K562 (cell line): ENCODE data around the gene TEX14. TPM values are rescaled to one million over a fixed set of nuclear protein-coding genes. Genes with fewer than 3 reads are reported as not detected.

Experiments
- BCL6 ChIP-seq: fragments of 250-450 bp; sonication (Bioruptor Pico); IDR thresholded peaks from 2 replicates; pipeline ENCODE4 v1.4.0; 2020
- CHD1 ChIP-seq: fragments of 200-600 bp; sonication (generic); IDR thresholded peaks from one replicate; pipeline ENCODE4 v1.6.1; 2012; ENCODE audit warnings: mild to moderate bottlenecking, moderate library complexity, low read length, inconsistent platforms
- DLX4 ChIP-seq: fragments of 250-450 bp; sonication (Bioruptor Pico); IDR thresholded peaks from 2 replicates; pipeline ENCODE4 v1.6.1; 2021; ENCODE audit warnings: mild to moderate bottlenecking
- DMBX1 ChIP-seq: fragments of 250-450 bp; sonication (Bioruptor Pico); IDR thresholded peaks from 2 replicates; pipeline ENCODE4 v1.8.0; 2022; ENCODE audit warnings: inconsistent platforms, mild to moderate bottlenecking, moderate library complexity, borderline replicate concordance
- DNMT1 ChIP-seq: fragments of 450-650 bp; IDR thresholded peaks from 2 replicates; pipeline ENCODE4 v1.6.1; 2016; ENCODE audit warnings: antibody characterized with exemption, mild to moderate bottlenecking
- EWSR1 ChIP-seq: fragments of 450-650 bp; IDR thresholded peaks from 2 replicates; pipeline ENCODE4 v1.6.1; 2018; ENCODE audit warnings: borderline replicate concordance, mild to moderate bottlenecking, low read depth, moderate library complexity; ENCODE audit not compliant: partially characterized antibody
- GABPA ChIP-seq: fragments of 200-800 bp; sonication (Bioruptor generic); conservative IDR thresholded peaks from 2 replicates; pipeline ENCODE4 v1.6.1; 2016; ENCODE audit warnings: low read depth, missing genetic modification characterization, missing compliant biosample characterization
- GMEB1 ChIP-seq: fragments of 250-450 bp; sonication (Bioruptor Pico); IDR thresholded peaks from 2 replicates; pipeline ENCODE4 v1.4.0; 2020; ENCODE audit warnings: mild to moderate bottlenecking
- HLTF ChIP-seq: fragments of 450-650 bp; IDR thresholded peaks from 2 replicates; pipeline ENCODE4 v1.6.1; 2016
- KAT8 ChIP-seq: fragments of 450-650 bp; IDR thresholded peaks from 2 replicates; pipeline ENCODE4 v1.6.1; 2016; ENCODE audit warnings: low read depth, mild to moderate bottlenecking
- MCM3 ChIP-seq: fragments of 450-650 bp; IDR thresholded peaks from 2 replicates; pipeline ENCODE4 v1.6.1; 2016
- MEIS2 ChIP-seq: fragments of 450-650 bp; IDR thresholded peaks from 2 replicates; pipeline ENCODE4 v1.6.1; 2014; ENCODE audit warnings: mild to moderate bottlenecking; ENCODE audit not compliant: partially characterized antibody
- NONO ChIP-seq, 2 experiments: fragments of 200-400 bp in 1 of 2; fragments of 450-650 bp in 1 of 2; formaldehyde crosslinking in 1 of 2; IDR thresholded peaks; 2 replicates each; pipeline ENCODE4 v1.6.1; 2017; ENCODE audit warnings: low read depth in 2 of 2, mild to moderate bottlenecking in 2 of 2, moderate library complexity in 2 of 2, low read length in 1 of 2
- RBM17 ChIP-seq: fragments of 200-400 bp; formaldehyde crosslinking; IDR thresholded peaks from 2 replicates; pipeline ENCODE4 v1.6.1; 2017; ENCODE audit warnings: low read depth, mild to moderate bottlenecking, low read length, borderline replicate concordance
- RBM25 ChIP-seq: fragments of 200-400 bp; formaldehyde crosslinking; IDR thresholded peaks from 2 replicates; pipeline ENCODE4 v1.6.1; 2018; ENCODE audit warnings: low read length, low read depth, moderate library complexity; ENCODE audit not compliant: severe bottlenecking
- RNF2 ChIP-seq: sonication (generic); IDR thresholded peaks from 2 replicates; pipeline ENCODE4 v1.6.1; 2016
- SMARCA4 ChIP-seq: fragments of 450-650 bp; IDR thresholded peaks from 2 replicates; pipeline ENCODE4 v1.6.1; 2016
- THRAP3 ChIP-seq: fragments of 450-650 bp; IDR thresholded peaks from 2 replicates; pipeline ENCODE4 v1.6.1; 2016; ENCODE audit warnings: mild to moderate bottlenecking, inconsistent platforms, borderline replicate concordance
- VEZF1 ChIP-seq: fragments of 200-800 bp; sonication (Bioruptor generic); IDR thresholded peaks from 2 replicates; pipeline ENCODE4 v1.6.1; 2017; ENCODE audit warnings: missing genetic modification characterization, missing compliant biosample characterization
- ZNF311 ChIP-seq: fragments of 250-450 bp; sonication (Bioruptor Pico); IDR thresholded peaks from 2 replicates; pipeline ENCODE4 v1.4.0; 2020; ENCODE audit warnings: mild to moderate bottlenecking, moderate library complexity
- ZNF316 ChIP-seq: fragments of 450-650 bp; IDR thresholded peaks from 2 replicates; pipeline ENCODE4 v1.6.1; 2016
- ZNF431 ChIP-seq: sonication (generic); formaldehyde crosslinking; IDR thresholded peaks from 2 replicates; pipeline ENCODE4 v1.8.0; 2022; ENCODE audit warnings: mild to moderate bottlenecking, missing genetic modification reagents
- ZNF561 ChIP-seq: fragments of 450-650 bp; formaldehyde crosslinking; conservative IDR thresholded peaks from 2 replicates; pipeline ENCODE4 v1.4.0; 2020; ENCODE audit warnings: mild to moderate bottlenecking, moderate library complexity
- ZNF695 ChIP-seq: fragments of 450-650 bp; formaldehyde crosslinking; IDR thresholded peaks from 2 replicates; pipeline ENCODE4 v1.4.0; 2020; ENCODE audit warnings: mild to moderate bottlenecking, moderate library complexity
- polyA plus RNA-seq, 8 experiments: library from polyadenylated mRNA; depleted of rRNA in 4 of 8; stranded (reverse) in 5 of 8; unstranded in 3 of 8; fragments of >200 nt; fragmentation: Nextera tagmentation in 2 of 8; fragmentation: Illumina TruSeq in 1 of 8; extraction: Ambion mirVana in 2 of 8; extraction: Trizol in 1 of 8; gene quantifications; 2 replicates each; pipeline versions ENCODE4 v1.2.1 to v1.2.3, GENCODE V29; 2011 to 2014; ENCODE audit warnings: inconsistent platforms in 1 of 8, missing spikeins in 1 of 8
- total RNA-seq, 7 experiments: library from RNA; depleted of rRNA in 6 of 7; stranded (reverse); fragments of >200 nt in 6 of 7; fragmentation: Illumina TruSeq in 2 of 7; extraction: Trizol in 2 of 7; gene quantifications; 2 replicates each; pipeline versions ENCODE4 v1.2.1 to v1.2.3, GENCODE V29; 2011 to 2021; ENCODE audit warnings: low replicate concordance in 1 of 7

Gene TEX14
- total and polyA plus RNA-seq, 9 of the 15 experiments (the other 6 are each of a cell fraction or from before 2014, with no cell fraction given) = 0.05 to 0.12 (median 0.09) TPM; not detected in 1

- 0 out of 2 replicates have a peak, but pooled peaks have one; percentile 6 for TF ChIP-seq GABPA
- TF ChIP-seq THRAP3 = peak; percentile 97
- no peak for TF ChIP-seq DNMT1
- no peak for TF ChIP-seq ZNF431 (CRISPR knock-in tag)
- no peak for TF ChIP-seq ZNF695 (CRISPR knock-in tag)
- TF ChIP-seq HLTF = no peak
- peak; percentile 34; the same call in 1 of the 2 replicates for TF ChIP-seq ZNF561 (CRISPR knock-in tag)
- no peak for TF ChIP-seq DMBX1 (CRISPR knock-in tag)
- TF ChIP-seq ZNF316 = peak; percentile 9; the same call in 1 of the 2 replicates
- no peak for TF ChIP-seq DLX4 (CRISPR knock-in tag)
- no peak for TF ChIP-seq MCM3
- no peak for TF ChIP-seq RNF2
- no peak for TF ChIP-seq VEZF1 (CRISPR knock-in tag)
- TF ChIP-seq MEIS2 = peak; percentile 59
- TF ChIP-seq RBM25 = peak; percentile 92
- no peak for TF ChIP-seq BCL6 (CRISPR knock-in tag)
- 0 out of 2 replicates have a peak, but pooled peaks have one; percentile 22 for TF ChIP-seq ZNF311 (CRISPR knock-in tag)
- peak; percentile 43 for TF ChIP-seq CHD1
- no peak for TF ChIP-seq RBM17
- no peak for TF ChIP-seq GMEB1 (CRISPR knock-in tag)
- 0 out of 2 replicates have a peak, but pooled peaks have one; percentile 21 for TF ChIP-seq KAT8
- 0 out of 2 replicates have a peak, but pooled peaks have one; percentile 17 for TF ChIP-seq SMARCA4
- no peak for TF ChIP-seq EWSR1
- no peak for TF ChIP-seq NONO (IDR thresholded peaks at IDR 0.05; ENCODE audit: low read depth in 2 of 2, low read length in 1 of 2)
These were observed 59.2 kb downstream of the TEX14 start (continued) for GRCh38 chr17:58632324-58633314.
